GM12864 (cell line): ENCODE measurements around the gene PPP1R10.

Experiments
- DNase-seq: peaks from one replicate; pipeline ENCODE4 v3.0.0-alpha.2; 2011; ENCODE audit warnings: low read depth
- H3K4me3 ChIP-seq: 2 replicates; pipeline ENCODE4 v1.5.1; 2011; ENCODE audit warnings: mild to moderate bottlenecking, low read depth, low read length, control low read depth
- TF ChIP-seq, protein P1 (sequence below): IDR thresholded peaks from 2 replicates; pipeline ENCODE4 v1.5.1; 2011; ENCODE audit warnings: low read depth, mild to moderate bottlenecking, moderate library complexity, low read length, control low read depth, inconsistent platforms; ENCODE audit errors: missing control alignments

PPP1R10 gene

DNA sequence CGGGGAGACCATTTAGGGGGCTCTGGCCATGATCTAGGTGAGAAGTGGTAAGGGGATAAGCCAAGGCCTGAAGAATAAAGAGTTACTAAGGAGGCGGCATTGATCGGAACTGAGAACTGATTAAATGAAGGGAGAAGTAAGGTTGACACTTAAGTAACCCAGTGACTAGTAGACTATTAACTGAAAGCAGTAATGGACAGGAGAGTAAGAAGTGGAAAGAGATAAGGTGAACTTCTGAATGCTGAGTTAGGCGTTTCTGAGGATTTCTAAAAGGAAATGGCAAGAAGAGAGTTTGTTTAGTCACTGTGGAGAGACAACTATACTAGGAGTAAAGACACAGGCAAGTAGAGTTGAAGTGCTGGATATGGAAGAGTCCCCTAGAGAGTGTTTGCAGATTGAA lies 43.9 kb downstream of the PPP1R10 start:
- H3K4me3 ChIP-seq, result no peak overlapping the region; the same call in 1 of the 2 replicates
- DNase-seq, result no peak
- TF ChIP-seq, protein P1, sequence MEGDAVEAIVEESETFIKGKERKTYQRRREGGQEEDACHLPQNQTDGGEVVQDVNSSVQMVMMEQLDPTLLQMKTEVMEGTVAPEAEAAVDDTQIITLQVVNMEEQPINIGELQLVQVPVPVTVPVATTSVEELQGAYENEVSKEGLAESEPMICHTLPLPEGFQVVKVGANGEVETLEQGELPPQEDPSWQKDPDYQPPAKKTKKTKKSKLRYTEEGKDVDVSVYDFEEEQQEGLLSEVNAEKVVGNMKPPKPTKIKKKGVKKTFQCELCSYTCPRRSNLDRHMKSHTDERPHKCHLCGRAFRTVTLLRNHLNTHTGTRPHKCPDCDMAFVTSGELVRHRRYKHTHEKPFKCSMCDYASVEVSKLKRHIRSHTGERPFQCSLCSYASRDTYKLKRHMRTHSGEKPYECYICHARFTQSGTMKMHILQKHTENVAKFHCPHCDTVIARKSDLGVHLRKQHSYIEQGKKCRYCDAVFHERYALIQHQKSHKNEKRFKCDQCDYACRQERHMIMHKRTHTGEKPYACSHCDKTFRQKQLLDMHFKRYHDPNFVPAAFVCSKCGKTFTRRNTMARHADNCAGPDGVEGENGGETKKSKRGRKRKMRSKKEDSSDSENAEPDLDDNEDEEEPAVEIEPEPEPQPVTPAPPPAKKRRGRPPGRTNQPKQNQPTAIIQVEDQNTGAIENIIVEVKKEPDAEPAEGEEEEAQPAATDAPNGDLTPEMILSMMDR, result no peak

DNA sequence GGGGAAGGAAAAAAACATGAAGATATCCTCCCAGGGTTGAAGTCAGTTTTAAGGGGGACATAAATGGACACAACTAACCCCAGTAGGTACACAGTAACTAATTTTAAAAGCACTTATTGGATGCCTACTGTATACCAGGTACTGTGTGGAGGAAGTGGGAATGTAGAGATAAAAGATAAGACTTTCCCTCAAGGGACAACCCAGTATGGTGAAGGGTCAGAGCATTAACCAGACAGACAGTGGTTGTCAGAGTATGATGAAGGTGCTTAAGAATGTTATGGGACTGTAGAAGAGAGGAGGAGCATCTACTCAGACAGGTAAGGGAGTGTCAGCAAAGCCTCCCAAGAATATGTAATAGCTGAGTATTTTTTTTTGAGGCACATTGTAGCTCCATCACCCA lies 44.9 kb downstream of the PPP1R10 start:
- TF ChIP-seq, protein P1, result no peak
- peak overlapping the region; percentile 86 for H3K4me3 ChIP-seq
- DNase-seq, result no peak

DNA sequence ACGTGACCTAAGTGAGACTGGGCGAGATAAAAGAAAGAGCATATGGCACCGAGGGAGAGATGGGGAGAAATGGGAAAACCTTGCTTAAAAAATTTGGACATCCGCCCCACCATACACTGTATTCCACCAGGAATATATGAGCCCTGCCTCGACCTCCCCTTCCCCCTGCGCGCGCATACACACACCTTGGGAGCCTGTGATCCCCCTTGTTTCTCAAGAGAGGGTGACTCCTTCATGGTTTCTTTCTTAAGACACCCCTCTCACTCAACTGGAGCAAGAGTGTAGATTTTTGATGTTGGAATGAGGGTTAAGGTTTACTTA lies 45.3 kb downstream of the PPP1R10 start:
- TF ChIP-seq, protein P1, result no peak
- DNase-seq, result no peak
- peak overlapping the region; percentile 86 for H3K4me3 ChIP-seq

DNA sequence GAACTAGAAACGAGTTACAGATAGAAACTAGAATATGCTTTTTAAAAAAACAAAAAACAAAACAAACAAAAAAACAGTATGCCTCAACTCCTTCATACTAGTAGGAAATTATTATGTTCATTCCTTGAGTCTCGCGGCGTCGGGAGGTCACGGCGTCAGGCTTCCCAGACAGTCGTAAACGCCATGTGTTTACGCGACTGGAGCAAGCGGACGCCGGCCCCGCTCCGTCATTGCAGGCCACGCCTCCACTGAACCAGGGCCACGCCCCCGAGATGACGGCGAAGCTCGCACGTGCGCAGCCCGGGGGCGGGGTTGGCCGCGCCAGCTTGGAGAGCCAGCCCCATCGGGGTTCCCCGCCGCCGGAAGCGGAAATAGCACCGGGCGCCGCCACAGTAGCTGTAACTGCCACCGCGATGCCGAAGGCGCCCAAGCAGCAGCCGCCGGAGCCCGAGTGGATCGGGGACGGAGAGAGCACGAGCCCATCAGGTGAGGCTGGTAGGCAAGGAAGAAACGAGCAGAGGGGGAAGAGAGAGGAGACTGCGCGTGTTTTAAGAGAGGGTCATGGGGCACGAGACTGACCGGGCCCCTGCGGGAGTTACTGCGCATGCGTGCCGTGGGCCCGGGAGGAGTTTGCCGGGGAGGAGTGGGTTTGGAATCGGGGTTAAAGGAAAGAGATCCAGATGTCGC lies 45.8 kb downstream of the PPP1R10 start, which contains the start of gene ABCF1:
ABCF1 (plus strand) TSS at position 368 of the 687 bp plus-strand sequence; CDS start at position 414, 46 bp downstream.
- DNase-seq, result peak; percentile 84
- peak within 1 kb of the TSS; percentile 86 for H3K4me3 ChIP-seq

DNA sequence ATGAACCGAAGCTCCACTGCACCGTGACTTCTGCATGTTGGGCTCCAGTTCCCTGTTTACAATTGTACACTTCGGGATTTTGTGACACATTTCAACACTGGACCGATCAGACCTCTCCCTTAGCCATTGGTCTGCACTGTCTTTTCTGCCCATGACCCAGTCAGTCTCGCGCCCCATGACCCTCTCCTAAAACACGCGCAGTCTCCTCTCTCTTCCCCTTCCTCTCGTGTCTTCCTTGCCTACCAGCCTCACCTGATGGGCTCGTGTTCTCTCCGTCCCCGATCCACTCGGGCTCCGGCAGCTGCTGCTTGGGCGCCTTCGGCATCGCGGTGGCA lies 46.3 kb downstream of the PPP1R10 start:
- no peak for DNase-seq
- peak overlapping the region; percentile 86 for H3K4me3 ChIP-seq
- TF ChIP-seq, protein P1, result no peak

More for the DNA sequence above, 45.8 kb downstream of the PPP1R10 start, which contains the start of gene ABCF1:
- TF ChIP-seq, protein P1, result no peak

DNA sequence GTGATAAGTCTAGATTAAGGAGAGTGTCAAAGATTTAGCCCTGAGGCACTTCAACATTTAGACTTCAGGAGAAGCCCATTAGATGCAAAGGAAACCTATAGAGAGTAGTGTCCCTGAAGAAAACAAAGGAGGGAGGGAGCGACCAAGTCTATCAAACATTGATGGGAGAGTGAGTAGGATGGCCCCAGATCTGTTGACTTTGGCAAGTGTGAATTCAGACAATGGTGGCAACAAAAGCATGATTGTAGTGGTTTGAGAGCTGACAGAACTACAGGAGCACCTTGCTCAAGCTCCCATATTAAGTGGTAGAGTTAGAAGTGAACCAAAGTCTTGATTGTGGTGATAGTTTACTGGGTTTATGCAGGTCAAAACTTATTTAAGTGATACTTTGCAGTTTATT lies 46.8 kb downstream of the PPP1R10 start:
- TF ChIP-seq, protein P1, result no peak
- DNase-seq, result no peak
- peak overlapping the region; percentile 86 for H3K4me3 ChIP-seq

DNA sequence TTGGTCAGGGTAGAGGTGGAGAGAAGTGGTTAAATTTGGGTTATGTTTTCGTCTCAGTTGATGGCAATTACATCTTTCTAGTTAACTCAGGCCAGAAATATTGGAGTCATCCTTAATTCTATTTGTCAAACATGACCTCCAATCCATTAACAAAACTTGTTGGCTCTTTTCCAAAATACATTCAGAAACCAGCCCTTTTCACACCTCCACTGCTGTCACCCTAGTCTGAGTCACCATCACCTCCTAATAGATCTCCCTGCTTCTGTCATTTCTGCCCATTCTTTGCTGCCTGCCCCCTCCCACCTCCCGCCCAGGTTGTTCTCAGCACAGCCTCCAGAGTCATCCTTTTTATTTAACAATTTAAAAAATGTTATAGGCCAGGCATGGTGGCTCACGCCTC lies 48.8 kb downstream of the PPP1R10 start:
- no peak for DNase-seq
- TF ChIP-seq, protein P1, result no peak
- no peak overlapping the region for H3K4me3 ChIP-seq
